Neural progenitor cell (in vitro differentiated cells): Measurements from ENCODE around the gene DSCAML1. TPM values are rescaled to one million over a fixed set of nuclear protein-coding genes. Genes with fewer than 3 reads are reported as not detected.

Experiments
- DNase-seq: peaks from one replicate; pipeline ENCODE4 v3.0.0-alpha.2; 2016; ENCODE audit warnings: low spot score
- H2AFZ ChIP-seq: fragments of 200-600 bp; sonication (generic); replicated peaks from 2 replicates; pipeline ENCODE4 v1.6.1; 2016; ENCODE audit warnings: antibody characterized with exemption
- H3F3A ChIP-seq: fragments of 200-600 bp; sonication (generic); 2 replicates; pipeline ENCODE4 v1.6.1; 2016; ENCODE audit warnings: antibody characterized with exemption, low read depth
- H3K27ac ChIP-seq: fragments of 200-600 bp; sonication (generic); 2 replicates; pipeline ENCODE4 v1.5.1; 2016; ENCODE audit warnings: mild to moderate bottlenecking
- H3K27me3 ChIP-seq: fragments of 200-600 bp; sonication (generic); 2 replicates; pipeline ENCODE4 v1.6.1; 2016; ENCODE audit warnings: mild to moderate bottlenecking, moderate library complexity
- H3K36me3 ChIP-seq: fragments of 200-600 bp; sonication (generic); 2 replicates; pipeline ENCODE4 v1.5.1; 2016
- H3K4me1 ChIP-seq: fragments of 200-600 bp; sonication (generic); 2 replicates; pipeline ENCODE4 v1.6.1; 2016; ENCODE audit warnings: mixed run types
- H3K4me2 ChIP-seq: fragments of 200-600 bp; sonication (generic); 2 replicates; pipeline ENCODE4 v1.6.1; 2016
- H3K4me3 ChIP-seq: fragments of 200-600 bp; sonication (generic); 2 replicates; pipeline ENCODE4 v1.5.1; 2016
- H3K79me2 ChIP-seq: fragments of 200-600 bp; sonication (generic); 2 replicates; pipeline ENCODE4 v1.6.1; 2016; ENCODE audit warnings: low read depth
- H3K9ac ChIP-seq: fragments of 200-600 bp; sonication (generic); 2 replicates; pipeline ENCODE4 v1.6.1; 2016
- H3K9me3 ChIP-seq: fragments of 200-600 bp; sonication (generic); 2 replicates; pipeline ENCODE4 v1.5.1; 2016; ENCODE audit warnings: low read depth
- H4K20me1 ChIP-seq: fragments of 200-600 bp; sonication (generic); 2 replicates; pipeline ENCODE4 v1.6.1; 2016; ENCODE audit warnings: low read depth
- H3K27ac Mint-ChIP-seq: 3 replicates; pipeline ENCODE4 v1.8.0; 2021; ENCODE audit warnings: mixed read lengths
- H3K27me3 Mint-ChIP-seq: 2 replicates; pipeline ENCODE4 v1.8.0; 2022; ENCODE audit warnings: low read depth, mild to moderate bottlenecking, inconsistent platforms, moderate library complexity, mixed read lengths; ENCODE audit not compliant: insufficient read depth
- H3K36me3 Mint-ChIP-seq: 3 replicates; pipeline ENCODE4 v1.8.0; 2021; ENCODE audit warnings: mixed read lengths
- H3K4me1 Mint-ChIP-seq: 3 replicates; pipeline ENCODE4 v1.8.0; 2021; ENCODE audit warnings: mixed read lengths
- H3K4me3 Mint-ChIP-seq: 3 replicates; pipeline ENCODE4 v1.8.0; 2021; ENCODE audit warnings: mild to moderate bottlenecking, moderate library complexity, mixed read lengths
- H3K9me3 Mint-ChIP-seq: 3 replicates; pipeline ENCODE4 v1.8.0; 2020; ENCODE audit warnings: mixed read lengths
- EZH2 ChIP-seq: fragments of 200-600 bp; sonication (generic); IDR thresholded peaks from 2 replicates; pipeline ENCODE4 v1.6.1; 2017; ENCODE audit warnings: antibody characterized with exemption, mild to moderate bottlenecking, moderate library complexity
- EZH2phosphoT487 ChIP-seq: fragments of 200-600 bp; sonication (generic); IDR thresholded peaks from 2 replicates; pipeline ENCODE4 v1.6.1; 2017; ENCODE audit warnings: antibody characterized with exemption
- total RNA-seq: library from RNA; depleted of rRNA; stranded (reverse); fragments of >200 nt; gene quantifications from 2 replicates; pipeline ENCODE4 v1.2.3, GENCODE V29; 2015; ENCODE audit warnings: low replicate concordance
- TF ChIP-seq, protein P1 (sequence below): fragments of 200-600 bp; sonication (generic); IDR thresholded peaks from 2 replicates; pipeline ENCODE4 v1.5.1; 2017; ENCODE audit warnings: antibody characterized with exemption, mild to moderate bottlenecking

Gene DSCAML1
- total RNA-seq, 1 donor from 2014 or later = 0.06 TPM

DNA sequence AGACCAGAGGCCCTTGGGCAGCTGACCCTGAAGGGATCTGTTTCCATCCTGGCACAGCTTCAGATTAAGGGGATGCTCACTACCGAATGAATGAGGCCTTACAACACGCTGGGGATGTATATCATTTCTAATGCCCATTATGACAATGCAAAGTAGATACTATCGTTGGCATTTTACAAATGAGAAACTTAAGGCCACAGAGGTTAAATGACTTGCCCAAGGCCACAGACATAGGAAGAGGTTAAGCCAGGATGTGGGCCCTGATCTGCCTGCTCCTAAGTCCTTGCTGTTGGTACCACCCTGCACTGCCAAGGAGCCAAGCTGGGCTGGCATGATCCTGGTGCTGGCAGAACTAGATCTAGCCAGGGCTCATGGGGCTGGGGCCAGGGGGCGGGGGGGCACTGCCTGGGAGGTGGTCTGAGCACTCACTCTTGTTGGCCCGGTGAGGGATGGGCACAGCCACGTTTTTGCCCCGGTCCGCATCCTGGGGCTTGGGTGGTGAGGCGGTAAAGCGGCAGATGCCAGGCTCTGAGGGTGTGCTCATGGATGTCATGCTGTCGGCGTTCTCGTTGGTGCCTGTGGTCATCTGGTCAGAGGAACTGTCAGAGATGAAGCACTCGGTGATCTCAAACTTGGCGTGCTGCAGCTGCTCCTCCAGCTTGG lies 366.6 kb downstream of the DSCAML1 start:
- Histone ChIP-seq H3F3A (peaks cover 2% of the 10 kb centered on the region), H4K20me1 (peaks cover 11% of the 10 kb centered on the region), H3K9me3 (no peaks in the 10 kb centered on the region), H2AFZ (no peak overlapping the region), H3K36me3 (no peaks in the 10 kb centered on the region), H3K4me3 (no peak overlapping the region), H3K27ac (no peak overlapping the region), H3K79me2 (no peaks in the 10 kb centered on the region), H3K27me3 (peaks cover 16% of the 10 kb centered on the region), H3K4me2 (no peak overlapping the region), H3K9ac (no peak overlapping the region), H3K4me1 (peaks cover 13% of the 10 kb centered on the region)
- H3K27me3 Mint-ChIP-seq = peaks cover 7% of the 10 kb centered on the region
- no peak for TF ChIP-seq EZH2
- no peak for TF ChIP-seq EZH2phosphoT487
- TF ChIP-seq, protein P1, sequence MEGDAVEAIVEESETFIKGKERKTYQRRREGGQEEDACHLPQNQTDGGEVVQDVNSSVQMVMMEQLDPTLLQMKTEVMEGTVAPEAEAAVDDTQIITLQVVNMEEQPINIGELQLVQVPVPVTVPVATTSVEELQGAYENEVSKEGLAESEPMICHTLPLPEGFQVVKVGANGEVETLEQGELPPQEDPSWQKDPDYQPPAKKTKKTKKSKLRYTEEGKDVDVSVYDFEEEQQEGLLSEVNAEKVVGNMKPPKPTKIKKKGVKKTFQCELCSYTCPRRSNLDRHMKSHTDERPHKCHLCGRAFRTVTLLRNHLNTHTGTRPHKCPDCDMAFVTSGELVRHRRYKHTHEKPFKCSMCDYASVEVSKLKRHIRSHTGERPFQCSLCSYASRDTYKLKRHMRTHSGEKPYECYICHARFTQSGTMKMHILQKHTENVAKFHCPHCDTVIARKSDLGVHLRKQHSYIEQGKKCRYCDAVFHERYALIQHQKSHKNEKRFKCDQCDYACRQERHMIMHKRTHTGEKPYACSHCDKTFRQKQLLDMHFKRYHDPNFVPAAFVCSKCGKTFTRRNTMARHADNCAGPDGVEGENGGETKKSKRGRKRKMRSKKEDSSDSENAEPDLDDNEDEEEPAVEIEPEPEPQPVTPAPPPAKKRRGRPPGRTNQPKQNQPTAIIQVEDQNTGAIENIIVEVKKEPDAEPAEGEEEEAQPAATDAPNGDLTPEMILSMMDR = no peak
- no peaks in the 10 kb centered on the region for H3K9me3 Mint-ChIP-seq
- H3K4me1 Mint-ChIP-seq = peaks cover 52% of the 10 kb centered on the region
- H3K4me3 Mint-ChIP-seq = peak overlapping the region; percentile 55
- no peak for DNase-seq
- H3K27ac Mint-ChIP-seq = peak overlapping the region; percentile 48
- no peaks in the 10 kb centered on the region for H3K36me3 Mint-ChIP-seq

DNA sequence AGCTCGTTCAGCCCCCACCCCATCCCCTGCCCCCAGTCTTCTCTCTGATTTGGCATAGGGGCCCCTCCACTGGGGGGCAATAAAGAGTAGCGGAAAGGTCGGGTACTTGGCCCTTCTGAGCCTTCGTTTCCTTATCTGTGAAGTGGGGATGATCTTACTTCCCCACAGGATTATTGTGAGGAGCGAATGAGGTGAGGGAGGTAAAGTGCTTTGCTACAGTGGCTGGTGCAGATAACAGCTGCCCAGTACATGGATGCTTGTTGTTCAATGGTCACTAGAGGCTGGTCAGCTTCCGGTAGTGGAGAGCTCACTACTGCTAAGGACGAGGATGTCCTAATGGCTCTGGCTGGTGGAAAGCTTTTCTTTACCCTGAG lies 368.2 kb downstream of the DSCAML1 start:
- Mint-ChIP-seq H3K36me3 (no peaks in the 10 kb centered on the region), H3K4me1 (peaks cover 52% of the 10 kb centered on the region), H3K27me3 (peaks cover 7% of the 10 kb centered on the region), H3K27ac (peak overlapping the region; percentile 21), H3K4me3 (no peak overlapping the region), H3K9me3 (no peaks in the 10 kb centered on the region)
- Histone ChIP-seq H3K9me3 (no peaks in the 10 kb centered on the region), H3K79me2 (no peaks in the 10 kb centered on the region), H4K20me1 (peaks cover 11% of the 10 kb centered on the region), H3K36me3 (no peaks in the 10 kb centered on the region), H3K4me3 (no peak overlapping the region), H3K4me1 (peaks cover 13% of the 10 kb centered on the region), H2AFZ (no peak overlapping the region), H3F3A (peaks cover 2% of the 10 kb centered on the region), H3K9ac (no peak overlapping the region), H3K4me2 (no peak overlapping the region), H3K27ac (no peak overlapping the region), H3K27me3 (peaks cover 19% of the 10 kb centered on the region)
- DNase-seq = no peak
- TF ChIP-seq EZH2 (no peak), EZH2phosphoT487 (no peak)
- TF ChIP-seq, protein P1 = no peak

- H3K4me2 ChIP-seq = no peak overlapping the region
- H3K4me1 ChIP-seq = peaks cover 13% of the 10 kb centered on the region
- H3F3A ChIP-seq = peaks cover 2% of the 10 kb centered on the region
- H4K20me1 ChIP-seq = peaks cover 11% of the 10 kb centered on the region
- H3K4me1 Mint-ChIP-seq = peaks cover 52% of the 10 kb centered on the region
- H3K9ac ChIP-seq = no peak overlapping the region
- H3K36me3 Mint-ChIP-seq = no peaks in the 10 kb centered on the region
- no peaks in the 10 kb centered on the region for H3K9me3 Mint-ChIP-seq
- peak overlapping the region; percentile 58 for H3K27ac Mint-ChIP-seq
- H3K27me3 Mint-ChIP-seq = peaks cover 7% of the 10 kb centered on the region
- TF ChIP-seq, protein P1 = no peak
- no peak for TF ChIP-seq EZH2
- no peak for TF ChIP-seq EZH2phosphoT487
- H3K27me3 ChIP-seq = peaks cover 19% of the 10 kb centered on the region
- no peak for DNase-seq
- no peaks in the 10 kb centered on the region for H3K36me3 ChIP-seq
- H3K4me3 Mint-ChIP-seq = no peak overlapping the region
- H3K9me3 ChIP-seq = no peaks in the 10 kb centered on the region
- no peak overlapping the region for H2AFZ ChIP-seq
- no peak overlapping the region for H3K27ac ChIP-seq
- no peaks in the 10 kb centered on the region for H3K79me2 ChIP-seq
- no peak overlapping the region for H3K4me3 ChIP-seq
Observed at GRCh38 chr11:117428186-117428855, 368.7 kb downstream of the DSCAML1 start.
